Measurements from ENCODE around the gene RHBDF2. TPM values are rescaled to one million over a fixed set of nuclear protein-coding genes. Genes with fewer than 3 reads are reported as not detected.

RHBDF2 gene
- total RNA-seq, 4 donors from 2014 or later: 11.3 to 47.4 (median 23.2) TPM

- peaks cover 0 to 2% (median 0%) of the 10 kb centered on the region in 4 donors for H3K4me1 ChIP-seq
- no peak for DNase-seq
- 85% methylated on average over 2 of the region's 2 CpGs; no CpG with 5 or more reads in 1 of the 2 donors for WGBS, 2 donors (ENCODE audit: low coverage in 1 of 2)
- TF ChIP-seq EP300 (IDR thresholded peaks at IDR 0.05; ENCODE audit: low read depth): no peak
- TF ChIP-seq POLR2AphosphoS5 (IDR thresholded peaks at IDR 0.05): no peak
- TF ChIP-seq POLR2A (IDR thresholded peaks at IDR 0.05): no peak
- TF ChIP-seq CTCF (IDR thresholded peaks at IDR 0.05): no peak
- H3K9me3 ChIP-seq: no peaks in the 10 kb centered on the region
- no peaks in the 10 kb centered on the region for H3K36me3 ChIP-seq
- H3K27ac ChIP-seq: no peak overlapping the region
- in situ Hi-C loops (cut with MboI; ENCODE audit: low pct_ligation_motif_present in 1 of 4, low pct_unique_long_range_greater_than_20kb in 1 of 4, low sequenced_read_pairs in 3 of 4): no loop called here
- no peak overlapping the region for H3K4me3 ChIP-seq
- intact Hi-C loops (cut with DNase I; ENCODE audit: low total_unique reads): no loop called here
- no peaks in the 10 kb centered on the region for H3K27me3 ChIP-seq
Measured at GRCh38 chr17:76440751-76441362, 60.4 kb downstream of the RHBDF2 start.

- TF ChIP-seq POLR2A (IDR thresholded peaks at IDR 0.05): no peak
- TF ChIP-seq CTCF (IDR thresholded peaks at IDR 0.05): no peak
- TF ChIP-seq POLR2AphosphoS5 (IDR thresholded peaks at IDR 0.05): no peak
- TF ChIP-seq EP300 (IDR thresholded peaks at IDR 0.05; ENCODE audit: low read depth): no peak
- intact Hi-C loops (cut with DNase I; ENCODE audit: low total_unique reads): no loop called here
- WGBS, 2 donors (ENCODE audit: low coverage in 1 of 2): 87 to 90% methylated on average over 4 to 6 of the region's 6 CpGs
- no peaks in the 10 kb centered on the region for H3K27me3 ChIP-seq
- H3K9me3 ChIP-seq: no peaks in the 10 kb centered on the region
- H3K4me3 ChIP-seq: no peak overlapping the region
- peaks cover 0 to 2% (median 0%) of the 10 kb centered on the region in 4 donors for H3K4me1 ChIP-seq
- no peaks in the 10 kb centered on the region for H3K36me3 ChIP-seq
- in situ Hi-C loops (cut with MboI; ENCODE audit: low pct_ligation_motif_present in 1 of 4, low pct_unique_long_range_greater_than_20kb in 1 of 4, low sequenced_read_pairs in 3 of 4): no loop called here
- DNase-seq: no peak
- no peak overlapping the region for H3K27ac ChIP-seq
Measured at GRCh38 chr17:76439314-76439928, 61.8 kb downstream of the RHBDF2 start.

- DNase-seq: no peak
- WGBS, 2 donors (ENCODE audit: low coverage in 1 of 2): 80 to 91% methylated on average over 6 to 9 of the region's 9 CpGs
- Histone ChIP-seq H3K9me3 (no peaks in the 10 kb centered on the region), H3K4me1 (peaks cover 0 to 2% (median 0%) of the 10 kb centered on the region in 4 donors), H3K27ac (no peak overlapping the region), H3K36me3 (no peaks in the 10 kb centered on the region), H3K27me3 (no peaks in the 10 kb centered on the region), H3K4me3 (no peak overlapping the region)
- in situ Hi-C loops (cut with MboI; ENCODE audit: low pct_ligation_motif_present in 1 of 4, low pct_unique_long_range_greater_than_20kb in 1 of 4, low sequenced_read_pairs in 3 of 4): no loop called here
- intact Hi-C loops (cut with DNase I; ENCODE audit: low total_unique reads): no loop called here
- TF ChIP-seq POLR2AphosphoS5 (IDR thresholded peaks at IDR 0.05): no peak
- no peak for TF ChIP-seq EP300 (IDR thresholded peaks at IDR 0.05; ENCODE audit: low read depth)
- no peak for TF ChIP-seq CTCF (IDR thresholded peaks at IDR 0.05)
- TF ChIP-seq POLR2A (IDR thresholded peaks at IDR 0.05): no peak
Measured at GRCh38 chr17:76438906-76439305, 62.3 kb downstream of the RHBDF2 start.

GRCh38 chr17:76437467-76438402, 63.5 kb downstream of the RHBDF2 start:
- H3K4me3 ChIP-seq: no peak overlapping the region
- H3K27ac ChIP-seq: no peak overlapping the region
- no peaks in the 10 kb centered on the region for H3K36me3 ChIP-seq
- intact Hi-C loops (cut with DNase I; ENCODE audit: low total_unique reads) (no loop called here), in situ Hi-C loops (cut with MboI; ENCODE audit: low pct_ligation_motif_present in 1 of 4, low pct_unique_long_range_greater_than_20kb in 1 of 4, low sequenced_read_pairs in 3 of 4) (no loop called here)
- peaks cover 0 to under 1% (median 0%) of the 10 kb centered on the region in 4 donors for H3K4me1 ChIP-seq
- no peaks in the 10 kb centered on the region for H3K27me3 ChIP-seq
- TF ChIP-seq POLR2AphosphoS5 (IDR thresholded peaks at IDR 0.05) (no peak), POLR2A (IDR thresholded peaks at IDR 0.05) (no peak), EP300 (IDR thresholded peaks at IDR 0.05; ENCODE audit: low read depth) (no peak), CTCF (IDR thresholded peaks at IDR 0.05) (no peak)
- no peak for DNase-seq
- WGBS, 2 donors (ENCODE audit: low coverage in 1 of 2): 70 to 78% methylated on average over 13 of the region's 13 CpGs
- H3K9me3 ChIP-seq: no peaks in the 10 kb centered on the region
